GM04503 (cell line): ENCODE results near the gene JAM3.
"Not testable (repeated sequence)": the region's sequence is repeated elsewhere in the genome, so short reads cannot be mapped to it uniquely, and the experiment has no call there.

Experiments
- DNase-seq: peaks from one replicate; pipeline ENCODE4 v3.0.0-alpha.2; 2012; ENCODE audit warnings: low read depth

The JAM3 gene

DNA sequence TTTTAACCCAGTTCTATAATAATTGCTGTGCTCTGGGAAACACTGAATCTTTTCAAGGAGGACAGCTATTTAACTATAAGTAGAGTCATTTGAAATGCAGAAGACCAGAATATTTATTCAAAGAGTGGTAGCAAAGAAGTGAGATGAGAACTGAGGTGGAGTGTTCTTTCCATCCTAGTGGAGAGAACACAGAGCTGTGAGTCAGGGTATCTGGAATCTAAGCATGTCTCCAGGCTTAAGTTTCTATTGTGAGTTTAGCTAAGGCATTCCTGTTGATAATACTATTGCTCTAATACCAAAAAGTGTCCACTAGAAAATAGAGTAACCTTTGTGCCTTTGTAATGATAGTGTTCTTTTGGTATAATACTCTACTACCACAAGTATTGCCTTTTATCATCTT is 32.4 kb downstream of the JAM3 start:
- no peak for DNase-seq

- no peak for DNase-seq
Observed at GRCh38 chr11:134110252-134110815, 41.5 kb downstream of the JAM3 start.

DNA sequence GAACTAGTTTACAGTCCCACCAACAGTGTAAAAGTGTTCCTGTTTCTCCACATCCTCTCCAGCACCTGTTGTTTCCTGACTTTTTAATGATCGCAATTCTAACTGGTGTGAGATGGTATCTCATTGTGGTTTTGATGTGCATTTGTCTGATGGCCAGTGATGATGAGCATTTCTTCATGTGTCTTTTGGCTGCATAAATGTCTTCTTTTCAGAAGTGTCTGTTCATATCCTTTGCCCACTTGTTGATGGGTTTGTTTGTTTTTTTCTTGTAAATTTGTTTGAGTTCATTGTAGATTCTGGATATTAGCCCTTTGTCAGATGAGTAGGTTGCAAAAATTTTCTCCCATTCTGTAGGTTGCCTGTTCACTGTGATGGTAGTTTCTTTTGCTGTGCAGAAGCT is 44.9 kb downstream of the JAM3 start:
- not testable (repeated sequence) for DNase-seq

DNA sequence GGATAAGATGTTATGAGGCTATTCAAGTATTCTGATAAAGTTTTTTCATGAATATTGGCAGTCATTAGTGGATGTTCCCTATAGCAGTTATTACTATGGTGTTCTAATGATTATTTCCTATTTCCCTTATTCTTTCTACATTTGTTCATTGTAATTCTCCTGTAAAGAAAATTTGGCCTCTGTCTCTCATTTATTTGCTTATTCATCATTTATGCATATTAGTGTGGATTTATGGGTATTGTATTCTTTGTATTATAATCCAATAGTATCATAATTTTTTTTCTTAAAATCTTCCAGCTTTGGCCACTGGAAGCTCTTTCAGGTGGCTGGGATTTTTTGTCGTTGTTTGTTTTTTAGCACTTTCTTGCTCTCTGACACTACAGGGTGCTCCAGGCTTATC is 47.3 kb downstream of the JAM3 start:
- no peak for DNase-seq

DNA sequence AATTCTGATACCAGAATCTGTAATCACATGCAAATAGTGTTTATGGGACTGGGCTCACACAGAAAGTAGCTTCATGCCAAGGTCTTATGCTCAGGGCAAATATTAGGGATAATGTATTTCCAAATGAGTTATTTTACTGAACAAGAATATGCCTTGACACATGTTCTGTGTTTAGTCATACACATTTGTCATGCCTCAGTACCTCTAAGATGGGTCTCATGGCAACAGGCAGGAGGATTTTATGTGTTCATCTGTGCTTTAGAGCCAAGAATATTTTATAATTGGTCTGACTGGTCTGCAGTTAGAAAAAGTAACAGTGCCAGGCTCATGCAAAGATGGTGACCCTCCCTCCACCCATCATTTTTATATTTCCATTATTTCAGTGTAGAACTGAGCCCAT is 49.1 kb downstream of the JAM3 start:
- DNase-seq, result no peak

DNA sequence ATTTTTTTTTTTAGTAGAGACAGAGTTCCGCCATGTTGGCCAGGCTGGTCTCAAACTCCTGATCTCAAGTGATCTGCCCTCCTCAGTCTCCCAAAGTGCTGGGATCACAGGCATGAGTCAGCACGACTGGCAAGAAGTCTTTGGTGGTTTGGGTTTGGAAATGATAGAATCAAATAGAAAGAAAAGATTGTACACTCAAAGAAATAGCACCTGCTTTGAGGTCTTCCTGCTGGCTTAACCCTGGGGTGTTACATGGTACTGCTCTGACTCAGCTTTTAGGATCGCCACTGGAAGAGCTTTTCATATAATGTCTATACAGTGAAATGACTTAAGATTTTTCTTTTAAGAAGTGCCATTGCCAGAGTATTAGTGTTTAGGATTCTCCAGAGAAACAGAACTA is 50.2 kb downstream of the JAM3 start:
- DNase-seq, result no peak

DNA sequence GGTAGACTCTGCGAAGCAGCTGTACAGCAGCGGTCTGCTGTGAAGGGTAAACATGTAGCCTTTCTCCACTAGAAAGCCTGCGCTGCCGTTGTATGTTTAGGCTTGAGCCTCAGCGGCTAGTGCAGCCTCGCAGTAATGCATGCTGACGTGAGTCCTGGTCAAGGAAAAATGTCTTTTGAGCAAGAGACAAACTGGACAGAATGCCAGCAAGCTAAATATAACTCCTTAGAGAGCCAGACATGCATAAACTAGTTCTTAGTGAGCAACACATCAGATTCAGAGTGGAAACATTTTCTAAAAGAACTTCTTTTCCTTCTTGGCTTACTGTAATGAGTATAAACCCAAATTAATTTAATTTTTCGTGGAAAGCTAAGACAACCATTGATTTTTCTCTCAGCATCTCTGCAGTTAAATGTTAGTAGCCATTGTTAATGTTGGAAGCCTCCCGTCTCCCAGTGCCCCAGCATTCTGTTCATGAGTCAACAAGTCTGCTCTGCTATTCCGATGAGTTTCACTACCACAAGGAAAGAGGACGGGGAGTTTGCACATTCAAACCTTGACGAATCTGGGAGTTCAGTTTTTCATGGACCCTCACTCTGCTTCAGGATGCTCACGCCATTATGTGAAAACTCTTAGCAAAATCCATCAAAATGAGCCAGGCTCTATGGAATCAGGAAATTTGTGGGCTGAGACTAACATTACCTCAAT is 51.4 kb downstream of the JAM3 start:
- peak; percentile 85 for DNase-seq

DNA sequence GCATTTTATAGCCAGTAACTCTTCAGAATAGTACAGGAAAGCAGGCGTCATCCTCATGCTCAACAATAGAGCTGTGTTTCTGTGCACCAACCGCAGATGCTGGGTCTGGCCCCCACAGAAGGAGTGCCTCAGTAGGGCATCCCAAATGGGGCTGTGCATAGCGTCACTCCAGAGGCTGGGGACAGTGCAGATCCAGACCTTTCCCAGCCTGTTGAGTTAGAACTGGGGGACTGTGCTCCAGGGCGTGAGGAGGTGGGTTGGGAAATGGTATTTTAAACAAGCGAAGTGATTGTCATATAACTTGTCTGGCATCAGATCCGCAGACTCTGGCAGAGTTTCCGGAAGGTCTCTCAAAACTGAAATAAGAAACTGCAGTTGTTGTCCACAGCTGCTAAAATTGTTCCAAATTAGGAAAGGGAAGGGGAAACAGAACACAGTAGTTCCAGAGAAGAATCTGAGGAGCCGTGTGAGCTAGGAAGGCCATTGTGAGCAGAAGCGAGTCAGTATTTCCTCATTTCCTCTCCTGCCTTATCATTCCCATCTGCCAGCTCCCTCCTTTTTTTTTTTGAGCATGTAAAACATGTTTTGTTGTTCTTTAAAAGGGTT is 52.2 kb downstream of the JAM3 start:
- no peak for DNase-seq

DNA sequence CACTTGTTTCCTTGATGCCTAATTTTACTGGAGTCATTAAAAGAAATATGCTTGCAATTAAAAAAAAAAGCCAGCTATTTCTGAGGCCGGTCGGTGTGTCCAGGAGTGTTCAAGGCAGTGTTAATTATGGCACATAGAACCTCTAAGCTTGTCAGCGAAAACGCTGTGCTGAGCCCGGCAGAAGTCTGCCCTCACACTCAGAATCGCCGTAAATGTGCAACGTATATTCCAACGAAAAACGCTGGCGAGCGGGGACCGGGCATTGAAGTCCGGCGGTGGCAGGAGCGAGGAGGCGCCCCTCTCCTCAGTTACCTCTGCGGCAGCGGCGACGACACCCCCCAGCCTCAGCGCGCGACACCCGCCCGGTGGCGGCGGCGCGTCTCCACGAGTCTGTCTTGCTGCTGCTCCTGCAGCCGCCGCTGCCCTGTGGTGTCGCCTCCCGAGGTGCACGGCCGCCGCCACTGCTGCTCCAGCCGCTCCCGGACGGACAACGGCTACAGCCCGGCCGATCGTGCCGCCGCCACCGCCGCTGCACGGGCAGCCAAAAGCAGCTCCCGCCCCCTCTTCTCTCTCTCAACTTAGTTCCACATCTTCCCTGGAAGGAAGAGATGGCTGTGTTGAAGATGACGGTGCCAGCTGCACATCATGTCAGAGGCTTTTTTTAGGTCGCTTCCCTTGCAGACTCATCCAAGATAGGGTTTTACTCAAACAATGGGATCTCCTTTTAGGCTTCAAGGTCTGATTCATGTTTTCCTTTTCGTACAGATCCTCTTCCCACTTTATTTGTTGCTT is 56.0 kb downstream of the JAM3 start:
- no peak for DNase-seq

DNA sequence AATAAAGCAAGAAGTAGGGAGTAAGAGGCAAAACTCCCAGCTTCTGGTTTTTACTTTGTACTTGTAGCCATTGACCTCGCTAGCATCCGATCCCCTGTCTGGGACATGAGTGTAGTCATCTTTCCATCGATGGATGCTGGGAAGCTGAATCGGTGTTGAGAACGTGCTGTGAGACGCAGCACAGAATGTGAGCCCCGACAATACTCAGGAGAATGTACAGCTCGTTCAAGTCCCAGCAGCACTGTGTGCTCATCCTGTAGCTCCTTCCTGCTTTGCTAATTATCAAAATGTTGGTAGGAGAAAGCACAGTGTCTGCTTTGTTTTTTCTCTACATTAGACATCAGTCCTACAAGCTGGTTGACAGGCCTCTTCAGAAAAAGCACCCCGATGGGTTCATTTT is 56.6 kb downstream of the JAM3 start:
- no peak for DNase-seq

DNA sequence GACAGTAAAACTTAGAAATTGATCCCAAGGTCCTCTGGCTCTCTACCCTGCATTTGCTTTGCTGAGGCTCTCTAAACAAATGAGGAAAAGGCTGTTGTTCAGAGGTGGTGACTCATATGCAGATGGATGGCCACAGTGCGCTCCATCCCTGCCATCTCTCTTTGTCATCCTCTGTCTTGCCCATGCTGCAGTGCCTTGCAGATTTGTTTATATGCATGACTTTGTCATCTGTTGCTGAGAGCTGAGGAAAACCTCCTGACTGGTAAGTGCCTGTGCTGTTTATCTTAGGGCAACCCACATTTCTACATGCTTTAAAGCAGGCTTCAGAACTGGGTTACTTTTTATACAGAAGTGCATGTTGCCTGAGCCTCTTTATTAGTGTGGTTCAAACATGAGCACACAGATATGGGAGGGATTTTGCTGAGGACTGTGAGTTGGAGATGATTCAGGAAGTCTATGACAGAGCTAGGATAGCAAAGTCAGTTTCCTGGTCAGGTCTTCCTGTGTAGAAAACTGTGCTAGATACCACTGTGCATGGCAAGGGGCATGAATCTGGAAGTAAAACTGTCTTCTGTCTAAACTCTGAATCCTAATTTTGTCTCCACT is 57.4 kb downstream of the JAM3 start:
- DNase-seq, result peak; percentile 88

GRCh38 chr11:134131628-134132244 is 62.9 kb downstream of the JAM3 start:
- no peak for DNase-seq

DNA sequence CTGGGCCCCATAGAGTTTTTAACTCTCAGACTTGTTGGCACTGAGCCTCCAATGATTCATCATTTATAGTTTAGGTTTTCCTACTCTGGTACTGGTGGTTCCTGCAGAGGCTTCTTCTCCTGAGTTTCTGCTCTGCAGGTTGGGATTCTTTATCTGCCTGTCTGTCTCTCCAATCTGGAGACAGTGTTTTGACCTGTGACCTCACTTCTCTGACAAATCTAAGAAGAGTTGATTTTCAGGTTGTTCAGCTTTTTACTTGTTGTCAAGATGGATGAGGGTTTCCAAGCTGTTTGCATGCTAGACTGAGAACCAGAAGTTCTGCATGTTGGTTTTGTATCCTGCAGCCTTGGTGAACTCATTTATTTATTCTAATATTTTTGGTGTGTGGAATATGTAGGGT is 63.9 kb downstream of the JAM3 start:
- DNase-seq, result no peak

DNA sequence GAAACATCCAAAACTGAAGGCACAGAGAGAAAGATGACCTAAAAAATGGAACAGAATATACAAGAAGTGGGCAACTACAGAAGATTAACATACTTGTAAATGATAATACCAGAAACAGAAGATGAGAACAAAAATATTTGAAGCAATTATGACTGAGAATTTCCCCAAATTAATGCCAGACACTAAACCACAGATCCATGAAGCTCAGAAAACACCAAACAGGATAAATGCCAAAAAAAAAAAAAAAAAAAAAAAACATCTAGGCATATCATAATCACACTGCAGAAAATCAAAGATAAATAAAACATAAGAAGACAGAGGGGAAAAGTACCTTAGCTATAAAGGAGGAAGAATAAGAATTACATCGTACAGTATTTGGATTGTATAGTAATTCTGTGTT is 65.3 kb downstream of the JAM3 start:
- no peak for DNase-seq

DNA sequence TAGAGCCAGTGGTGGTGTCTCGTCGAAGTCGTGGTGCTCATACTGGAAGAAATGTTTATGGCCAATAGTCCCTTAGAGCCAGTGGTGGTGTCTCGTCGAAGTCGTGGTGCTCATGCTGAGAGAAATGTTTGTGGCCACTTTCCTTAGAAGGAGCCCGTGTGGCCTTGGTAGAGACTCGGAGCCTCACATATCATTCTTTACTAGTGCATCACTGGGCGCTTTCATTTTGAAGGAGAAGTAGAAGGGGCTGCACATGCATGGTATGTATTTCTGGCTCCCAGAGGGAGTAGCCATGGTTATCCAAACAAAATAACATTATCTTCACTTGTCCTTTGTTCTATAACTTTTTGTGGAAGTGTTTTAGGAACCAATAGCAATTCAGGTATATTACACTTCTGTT is 69.5 kb downstream of the JAM3 start:
- DNase-seq, result no peak

GRCh38 chr11:134139303-134139872 is 70.5 kb downstream of the JAM3 start:
- no peak for DNase-seq

GRCh38 chr11:134139873-134140331 is 71.0 kb downstream of the JAM3 start:
- DNase-seq, result peak; percentile 42

GRCh38 chr11:134140961-134141490 is 72.2 kb downstream of the JAM3 start:
- no peak for DNase-seq

DNA sequence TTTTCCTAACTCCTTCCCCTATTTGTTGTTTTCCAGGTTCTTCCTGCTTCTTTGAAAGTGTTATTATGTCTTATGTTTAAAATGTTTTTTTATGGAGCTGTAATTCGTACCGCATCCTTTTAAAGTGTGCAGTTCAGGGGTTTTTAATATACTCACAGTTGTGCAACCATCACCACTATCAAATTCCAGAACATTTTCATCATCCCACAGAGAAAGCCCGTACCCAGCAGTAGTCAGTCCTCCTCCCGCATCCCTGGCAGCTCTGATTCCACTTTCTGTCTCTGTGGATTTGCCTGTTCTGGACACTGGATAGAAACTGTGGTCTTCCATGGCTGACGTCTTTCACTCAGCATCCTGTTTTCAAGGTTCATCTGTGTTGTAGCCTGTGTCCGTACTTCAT is 73.7 kb downstream of the JAM3 start:
- no peak for DNase-seq

GRCh38 chr11:134143801-134144200 is 74.9 kb downstream of the JAM3 start:
- DNase-seq, result no peak

DNA sequence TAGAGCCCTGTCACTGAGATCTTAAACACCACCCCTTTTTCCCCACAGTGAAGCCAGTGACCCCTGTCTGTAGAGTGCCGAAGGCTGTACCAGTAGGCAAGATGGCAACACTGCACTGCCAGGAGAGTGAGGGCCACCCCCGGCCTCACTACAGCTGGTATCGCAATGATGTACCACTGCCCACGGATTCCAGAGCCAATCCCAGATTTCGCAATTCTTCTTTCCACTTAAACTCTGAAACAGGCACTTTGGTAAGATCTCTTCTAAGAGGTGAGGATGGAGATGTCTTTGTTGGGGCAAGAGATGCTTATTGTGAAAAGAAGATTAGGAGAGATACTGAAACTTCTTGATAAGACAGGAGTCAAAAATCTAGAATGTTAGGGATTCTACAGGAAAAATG is 75.9 kb downstream of the JAM3 start:
- no peak for DNase-seq
